NCI-H1436 treated with DMSO at 0.1 percent for 48 hours (cell line): ENCODE measurements around the gene ATP8B3.

Source experiments
- DNase-seq: peaks from one replicate; lab custom pipeline; 2025; lab: John Stamatoyannopoulos, UW

ATP8B3 gene

DNA sequence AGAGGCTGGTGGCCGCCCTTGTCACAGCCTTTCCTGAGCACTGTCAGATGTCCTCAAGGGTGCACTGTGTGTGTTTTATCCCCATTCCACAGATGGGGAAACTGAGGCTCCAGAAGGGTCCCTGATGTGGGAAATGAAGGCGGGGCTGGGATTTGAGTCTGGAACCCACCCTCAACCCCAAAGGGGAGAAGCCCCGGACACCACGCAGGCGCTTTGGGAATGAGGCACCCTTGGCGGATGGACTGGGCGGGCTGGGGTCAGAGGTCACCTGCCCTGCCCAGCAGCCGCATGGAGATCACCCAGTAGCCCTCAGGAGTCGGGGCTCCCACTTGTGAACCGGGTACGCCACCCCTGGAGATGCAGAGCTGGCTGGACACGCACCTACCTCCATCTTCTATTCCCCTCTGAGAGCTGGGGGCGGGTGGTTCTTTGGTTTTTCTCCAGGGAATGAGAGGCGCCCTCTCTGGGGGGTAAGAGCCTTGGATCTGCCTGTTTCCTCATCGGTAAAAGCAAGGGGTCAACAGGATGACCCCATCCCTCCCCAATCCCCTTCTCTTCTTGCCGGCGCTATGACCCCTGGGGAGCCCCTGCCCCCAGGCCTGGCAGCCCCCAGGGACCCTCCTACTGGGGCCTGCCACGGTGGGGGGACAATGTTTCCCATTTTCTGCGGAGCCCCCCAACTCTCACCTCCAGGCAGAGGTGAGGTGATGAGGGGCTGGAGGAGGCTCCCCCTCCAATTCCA lies 67.1 kb downstream of the ATP8B3 start:
- no peak for DNase-seq

DNA sequence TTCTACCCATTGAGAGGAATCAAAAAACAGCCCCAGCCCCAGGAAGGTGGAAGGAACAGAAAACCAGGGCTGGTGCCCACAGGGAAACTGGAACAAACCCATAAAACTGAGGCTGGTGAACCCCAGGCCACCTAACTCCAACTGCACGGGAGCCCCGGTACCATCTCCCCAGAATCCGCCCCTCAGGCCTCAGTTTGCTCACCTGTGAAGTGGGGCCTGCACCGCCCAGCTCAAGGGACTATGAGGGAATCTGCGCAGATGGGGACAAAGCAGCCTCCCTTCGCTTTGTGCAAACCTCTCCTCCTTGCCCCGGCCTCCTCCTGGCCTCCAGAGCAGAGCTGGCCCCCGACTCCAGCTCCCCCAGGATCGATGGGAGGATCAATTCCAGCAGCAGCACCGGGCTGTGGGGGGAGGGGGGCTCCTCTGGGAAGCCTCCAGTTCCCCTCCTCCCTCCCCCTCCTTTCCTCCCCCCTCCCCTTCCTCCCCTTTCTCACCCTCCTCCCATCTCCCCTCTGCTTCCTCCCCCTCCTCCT lies 67.9 kb downstream of the ATP8B3 start:
- DNase-seq = no peak

DNA sequence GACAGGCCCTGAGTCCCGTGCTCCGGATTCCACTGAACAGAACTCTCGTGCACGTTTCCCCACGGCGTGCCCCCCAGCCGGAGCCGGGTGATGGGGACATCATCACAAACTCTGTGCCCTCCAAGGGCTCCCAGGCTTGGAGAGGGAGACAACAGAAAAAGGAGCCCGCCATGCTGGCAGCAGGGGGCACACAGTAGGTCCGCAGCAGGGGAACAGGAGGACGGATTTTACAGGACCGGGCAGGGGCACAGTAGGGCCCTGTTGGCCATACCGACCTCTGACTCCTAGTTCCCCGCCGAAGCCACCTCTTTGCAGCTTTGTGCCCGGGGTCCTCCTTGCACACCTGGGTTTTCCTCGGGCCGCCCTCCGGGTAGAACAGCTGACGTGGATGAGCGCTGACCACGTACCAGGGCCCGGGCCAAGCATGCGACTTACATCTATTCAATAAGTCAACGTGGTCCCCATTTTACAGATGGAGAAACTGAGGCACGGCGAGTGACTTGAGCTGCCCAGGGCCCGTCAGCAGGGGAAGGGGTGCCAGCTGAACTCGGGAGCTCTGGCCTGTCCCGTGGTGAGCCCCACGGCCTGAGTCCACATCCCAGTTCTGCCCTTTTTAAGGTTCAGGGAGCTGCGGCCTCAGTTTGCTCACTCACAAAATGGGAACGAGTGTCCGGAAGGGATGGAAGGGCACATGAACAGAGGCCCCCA lies 68.9 kb downstream of the ATP8B3 start:
- no peak for DNase-seq

DNA sequence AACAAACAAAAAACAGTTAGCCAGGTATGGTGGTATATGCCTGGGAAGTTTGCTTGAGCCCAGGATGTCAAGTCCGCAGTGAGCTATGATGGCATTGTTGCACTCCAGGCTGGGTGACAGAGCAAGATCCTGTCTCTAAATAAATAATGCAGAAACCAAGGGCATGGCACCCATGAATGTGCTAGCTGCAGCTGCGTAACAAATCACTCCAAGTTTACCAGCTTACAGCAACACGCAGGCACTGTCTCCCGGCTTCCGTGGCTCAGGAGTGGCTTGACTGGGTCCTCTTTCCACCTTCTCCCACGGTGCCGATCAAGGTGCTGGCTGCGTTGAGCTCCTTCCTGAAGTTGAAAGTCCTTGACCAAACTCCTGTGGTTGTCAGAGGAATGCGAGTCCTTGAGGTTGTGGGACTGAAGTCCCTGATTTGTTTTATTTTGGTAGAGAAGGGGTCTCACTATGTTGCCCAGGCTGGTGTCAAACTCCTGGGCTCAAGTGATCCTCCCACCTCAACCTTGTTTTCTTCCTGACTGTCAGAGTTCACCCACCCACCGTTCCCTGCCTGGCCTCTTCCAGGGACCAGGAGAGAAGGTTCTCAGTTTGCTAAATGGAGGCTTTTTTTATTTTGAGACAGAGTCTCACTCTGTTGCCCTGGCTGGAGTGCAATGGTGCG lies 72.0 kb downstream of the ATP8B3 start:
- DNase-seq = no peak

DNA sequence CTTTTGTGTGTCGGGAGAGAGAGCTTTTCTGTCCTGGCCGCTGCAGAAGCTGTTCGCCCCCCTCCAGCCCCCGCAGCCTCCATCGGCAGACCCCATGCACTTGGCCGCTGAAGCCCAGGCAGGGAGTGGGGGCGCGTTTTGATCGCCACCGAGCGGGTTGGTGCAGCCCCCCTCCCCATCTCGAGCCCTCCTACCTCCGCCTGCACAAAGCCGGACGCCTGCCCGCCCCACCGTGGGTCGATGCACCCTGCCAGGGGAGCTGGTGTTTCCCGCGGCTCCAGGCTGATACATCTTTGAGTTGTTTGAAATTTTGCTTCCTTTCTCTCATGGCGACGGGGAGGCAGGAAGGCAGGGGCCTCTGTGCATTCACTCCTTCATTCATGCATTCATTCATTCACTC lies 75.1 kb downstream of the ATP8B3 start:
- DNase-seq = no peak

DNA sequence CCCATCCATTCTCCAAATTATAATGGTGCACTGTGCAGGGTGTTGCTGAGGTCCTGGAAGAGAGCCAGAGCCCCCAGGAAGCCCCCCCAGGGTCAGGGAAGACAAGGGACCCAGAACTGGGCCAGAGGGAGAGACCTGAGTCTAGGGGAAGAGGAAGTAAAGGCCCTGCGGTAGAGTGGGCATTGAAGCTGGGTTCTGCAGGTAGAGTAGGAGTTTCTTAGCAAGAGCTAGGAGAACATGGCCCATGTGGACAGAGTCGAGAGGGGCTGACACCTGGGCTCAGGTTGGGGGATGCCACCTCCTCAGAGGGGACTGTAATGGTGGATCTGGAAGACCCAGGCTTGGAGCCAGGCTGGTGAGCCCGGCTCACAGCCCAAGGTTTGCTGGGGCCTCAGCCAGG lies 75.8 kb downstream of the ATP8B3 start:
- DNase-seq = no peak

DNA sequence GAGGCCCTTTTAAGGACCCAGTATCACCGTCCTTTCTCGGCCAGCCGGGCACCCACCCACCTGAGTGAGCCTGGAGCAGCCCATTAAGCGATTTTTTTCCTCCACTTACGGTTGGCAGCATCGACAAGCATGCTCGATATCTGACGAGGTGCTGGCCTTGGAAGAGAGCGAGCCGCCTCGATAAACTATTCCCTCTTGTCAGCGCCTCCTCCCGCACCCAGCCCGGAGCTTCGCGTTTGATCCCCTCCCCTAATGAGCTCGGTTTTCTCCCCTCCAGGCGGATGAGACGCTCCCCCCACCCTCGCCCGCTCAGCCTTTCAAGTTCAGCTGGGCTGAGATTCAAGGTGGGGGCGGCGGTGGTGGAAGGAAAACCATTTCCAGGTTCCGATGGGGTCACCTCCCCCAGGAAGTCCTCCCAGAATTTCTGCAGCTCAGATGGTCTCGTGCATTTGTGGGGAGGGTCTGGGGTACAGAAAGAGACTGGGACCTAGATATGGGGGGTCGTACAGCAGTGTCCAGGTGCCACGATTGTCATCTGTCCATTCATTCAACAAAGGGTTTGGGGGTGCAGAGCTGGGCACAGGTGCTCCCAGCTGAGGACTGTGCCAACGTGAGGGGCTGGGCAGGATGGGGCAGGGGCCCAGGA lies 77.6 kb downstream of the ATP8B3 start:
- DNase-seq = no peak
